ENCODE results near the gene TMPRSS9.
"Not testable (repeated sequence)": the region's sequence is repeated elsewhere in the genome, so short reads cannot be mapped to it uniquely, and the experiment has no call there.

TMPRSS9 gene

GRCh38 chr19:2438178-2438577, 78.1 kb downstream of the TMPRSS9 start:
- no peak for DNase-seq (ENCODE audit: low read depth)

- no peak for DNase-seq (ENCODE audit: low read depth)
Observed at GRCh38 chr19:2440515-2440914, 80.5 kb downstream of the TMPRSS9 start.

GRCh38 chr19:2441096-2441752, 81.2 kb downstream of the TMPRSS9 start:
- DNase-seq (ENCODE audit: low read depth) = no peak

- DNase-seq (ENCODE audit: low read depth) = no peak
Observed at GRCh38 chr19:2443116-2443784, 83.2 kb downstream of the TMPRSS9 start.

- DNase-seq (ENCODE audit: low read depth) = no peak
Observed at GRCh38 chr19:2443785-2444182, 83.7 kb downstream of the TMPRSS9 start.

GRCh38 chr19:2444251-2445002, 84.4 kb downstream of the TMPRSS9 start:
- DNase-seq (ENCODE audit: low read depth) = no peak

GRCh38 chr19:2446381-2446780, 86.3 kb downstream of the TMPRSS9 start:
- no peak for DNase-seq (ENCODE audit: low read depth)

- no peak for DNase-seq (ENCODE audit: low read depth)
Observed at GRCh38 chr19:2449019-2449418, 89.0 kb downstream of the TMPRSS9 start.

- DNase-seq (ENCODE audit: low read depth) = no peak
Observed at GRCh38 chr19:2451138-2451537, 91.1 kb downstream of the TMPRSS9 start.

GRCh38 chr19:2451741-2452140, 91.7 kb downstream of the TMPRSS9 start:
- DNase-seq (ENCODE audit: low read depth) = no peak

- no peak for DNase-seq (ENCODE audit: low read depth)
Observed at GRCh38 chr19:2453431-2454025, 93.5 kb downstream of the TMPRSS9 start.

GRCh38 chr19:2454199-2454961, 94.3 kb downstream of the TMPRSS9 start:
- no peak for DNase-seq (ENCODE audit: low read depth)

GRCh38 chr19:2454962-2455850, 95.1 kb downstream of the TMPRSS9 start:
- no peak for DNase-seq (ENCODE audit: low read depth)

- peak; percentile 22 for DNase-seq (ENCODE audit: low read depth)
Observed at GRCh38 chr19:2455851-2456570, 95.9 kb downstream of the TMPRSS9 start.

GRCh38 chr19:2457394-2458037, 97.5 kb downstream of the TMPRSS9 start:
- no peak for DNase-seq (ENCODE audit: low read depth)

GRCh38 chr19:2458054-2458453, 98.0 kb downstream of the TMPRSS9 start:
- no peak for DNase-seq (ENCODE audit: low read depth)

GRCh38 chr19:2458776-2459175, 98.7 kb downstream of the TMPRSS9 start:
- not testable (repeated sequence) for DNase-seq (ENCODE audit: low read depth)

GRCh38 chr19:2460245-2460644, 100.2 kb downstream of the TMPRSS9 start:
- no peak for DNase-seq (ENCODE audit: low read depth)

- DNase-seq (ENCODE audit: low read depth) = peak; percentile 29
Observed at GRCh38 chr19:2461751-2462634, 101.9 kb downstream of the TMPRSS9 start.

Measured in activated T-helper 1 cell treated with Interleukin-2 at 50 U/mL for 16 hours (primary cell).